ENCODE measurements around the gene GPR157. TPM values are rescaled to one million over a fixed set of nuclear protein-coding genes. Genes with fewer than 3 reads are reported as not detected.

The GPR157 gene
- total RNA-seq, 1 donor from 2014 or later = 7.1 TPM

DNA sequence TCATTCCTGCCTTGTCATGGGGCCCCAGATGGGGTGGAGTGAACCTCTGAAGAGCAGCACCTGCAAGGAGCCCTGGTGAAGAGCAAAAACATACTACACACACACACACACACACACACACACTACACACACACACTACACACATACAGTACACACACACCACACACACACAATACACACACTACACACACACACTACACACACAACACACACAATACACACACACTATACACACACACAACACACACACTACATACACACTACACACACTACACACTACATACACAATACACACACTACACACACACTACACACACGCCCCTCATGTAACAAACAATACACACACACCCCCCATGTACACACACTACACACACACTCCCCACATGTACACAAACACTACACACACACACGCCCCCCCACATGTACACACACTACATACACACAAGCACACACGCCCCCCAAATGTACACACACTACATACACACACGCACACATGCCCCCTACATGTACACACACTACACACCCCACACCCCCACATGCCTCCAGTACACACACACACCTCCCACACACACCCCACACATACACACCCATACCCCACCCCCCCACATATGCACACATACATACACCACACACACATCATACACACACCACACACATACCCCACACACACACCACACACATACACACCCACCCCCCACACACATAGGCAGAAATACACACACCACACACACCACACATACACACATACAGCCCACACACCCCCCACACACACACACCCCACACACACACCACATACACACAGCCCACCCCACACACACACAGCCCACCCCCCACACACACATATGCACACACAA, 68.8 kb downstream of the GPR157 start:
- intact Hi-C loops (cut with DNase I) = no loop called here
- Histone ChIP-seq H3K9me3 (no peaks in the 10 kb centered on the region), H3K27me3 (no peaks in the 10 kb centered on the region), H3K27ac (no peak overlapping the region), H3K4me1 (peaks cover 0 to 8% of the 10 kb centered on the region in 2 donors), H3K4me3 (no peak overlapping the region), H3K36me3 (no peaks in the 10 kb centered on the region)
- no peak for DNase-seq (ENCODE audit: low spot score in 2 of 2)
- TF ChIP-seq, protein P1, sequence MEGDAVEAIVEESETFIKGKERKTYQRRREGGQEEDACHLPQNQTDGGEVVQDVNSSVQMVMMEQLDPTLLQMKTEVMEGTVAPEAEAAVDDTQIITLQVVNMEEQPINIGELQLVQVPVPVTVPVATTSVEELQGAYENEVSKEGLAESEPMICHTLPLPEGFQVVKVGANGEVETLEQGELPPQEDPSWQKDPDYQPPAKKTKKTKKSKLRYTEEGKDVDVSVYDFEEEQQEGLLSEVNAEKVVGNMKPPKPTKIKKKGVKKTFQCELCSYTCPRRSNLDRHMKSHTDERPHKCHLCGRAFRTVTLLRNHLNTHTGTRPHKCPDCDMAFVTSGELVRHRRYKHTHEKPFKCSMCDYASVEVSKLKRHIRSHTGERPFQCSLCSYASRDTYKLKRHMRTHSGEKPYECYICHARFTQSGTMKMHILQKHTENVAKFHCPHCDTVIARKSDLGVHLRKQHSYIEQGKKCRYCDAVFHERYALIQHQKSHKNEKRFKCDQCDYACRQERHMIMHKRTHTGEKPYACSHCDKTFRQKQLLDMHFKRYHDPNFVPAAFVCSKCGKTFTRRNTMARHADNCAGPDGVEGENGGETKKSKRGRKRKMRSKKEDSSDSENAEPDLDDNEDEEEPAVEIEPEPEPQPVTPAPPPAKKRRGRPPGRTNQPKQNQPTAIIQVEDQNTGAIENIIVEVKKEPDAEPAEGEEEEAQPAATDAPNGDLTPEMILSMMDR (IDR thresholded peaks at IDR 0.05) = no peak

DNA sequence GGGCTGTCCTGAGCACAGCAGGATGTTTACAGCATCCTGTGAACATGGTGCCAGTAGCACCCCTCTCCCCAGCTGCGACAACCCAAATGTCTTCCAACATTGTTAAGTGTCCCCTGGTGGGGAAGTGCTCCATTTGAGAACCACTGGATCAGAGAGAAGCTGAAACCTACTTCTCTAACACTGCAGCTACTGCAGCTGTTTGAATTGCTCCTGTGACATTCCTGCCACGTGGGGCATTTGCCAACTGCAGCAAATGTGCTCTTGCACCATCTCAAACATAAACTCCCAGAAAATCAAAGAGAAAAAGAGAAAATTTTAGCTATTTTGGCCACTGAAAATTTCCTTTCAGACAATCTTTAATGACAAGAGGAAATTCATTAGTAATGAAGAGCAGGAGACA, 70.4 kb downstream of the GPR157 start:
- no peak for DNase-seq (ENCODE audit: low spot score in 2 of 2)
- Histone ChIP-seq H3K4me1 (peaks cover 0 to 8% of the 10 kb centered on the region in 2 donors), H3K9me3 (no peaks in the 10 kb centered on the region), H3K27me3 (no peaks in the 10 kb centered on the region), H3K4me3 (no peak overlapping the region), H3K27ac (no peak overlapping the region), H3K36me3 (no peaks in the 10 kb centered on the region)
- TF ChIP-seq, protein P1 (IDR thresholded peaks at IDR 0.05) = no peak
- intact Hi-C loops (cut with DNase I) = no loop called here

DNA sequence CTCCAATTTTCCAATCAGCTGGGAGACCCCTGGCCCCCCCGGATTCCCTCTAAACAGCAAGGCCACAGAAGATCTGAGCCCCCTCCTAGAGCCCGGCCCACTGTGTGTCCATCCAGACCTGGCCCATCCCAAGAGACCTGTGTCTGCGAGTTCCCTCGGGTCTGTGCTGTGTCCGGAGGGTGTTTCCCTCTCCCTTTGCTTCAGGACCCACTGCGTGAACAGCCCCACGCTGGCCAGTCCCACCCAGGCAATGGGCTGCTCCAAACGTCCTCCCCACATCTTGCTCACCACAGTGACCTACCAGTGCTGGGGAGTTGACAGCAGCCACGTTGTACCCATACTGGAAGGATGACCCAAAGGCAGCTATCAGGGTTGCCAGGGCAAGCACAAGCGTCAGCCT, 71.1 kb downstream of the GPR157 start:
- Histone ChIP-seq H3K4me3 (no peak overlapping the region), H3K27me3 (no peaks in the 10 kb centered on the region), H3K36me3 (no peaks in the 10 kb centered on the region), H3K27ac (no peak overlapping the region), H3K9me3 (no peaks in the 10 kb centered on the region), H3K4me1 (peaks cover 0 to 8% of the 10 kb centered on the region in 2 donors)
- DNase-seq (ENCODE audit: low spot score in 2 of 2) = no peak
- TF ChIP-seq, protein P1 (IDR thresholded peaks at IDR 0.05) = no peak
- intact Hi-C loops (cut with DNase I) = no loop called here

- TF ChIP-seq, protein P1 (IDR thresholded peaks at IDR 0.05) = no peak
- DNase-seq (ENCODE audit: low spot score in 2 of 2) = no peak
- intact Hi-C loops (cut with DNase I) = no loop called here
Measured at GRCh38 chr1:9052272-9053049, 76.4 kb downstream of the GPR157 start.

GRCh38 chr1:9051379-9051778, 77.5 kb downstream of the GPR157 start:
- TF ChIP-seq, protein P1 (IDR thresholded peaks at IDR 0.05) = no peak
- Histone ChIP-seq H3K27ac (no peak overlapping the region), H3K9me3 (no peaks in the 10 kb centered on the region), H3K36me3 (no peaks in the 10 kb centered on the region), H3K27me3 (no peaks in the 10 kb centered on the region), H3K4me1 (no peaks in the 10 kb centered on the region), H3K4me3 (no peak overlapping the region)
- intact Hi-C loops (cut with DNase I) = no loop called here
- DNase-seq (ENCODE audit: low spot score in 2 of 2) = no peak

More at GRCh38 chr1:9052272-9053049, 76.4 kb downstream of the GPR157 start:
- Histone ChIP-seq H3K27ac (no peak overlapping the region), H3K4me1 (no peaks in the 10 kb centered on the region), H3K4me3 (no peak overlapping the region), H3K27me3 (no peaks in the 10 kb centered on the region), H3K36me3 (no peaks in the 10 kb centered on the region), H3K9me3 (no peaks in the 10 kb centered on the region)

Measured in ascending aorta (tissue), 2 donors.